Stimulated activated CD4-positive, alpha-beta T cell treated with anti-CD3 and anti-CD28 coated beads, Interleukin-15, amount 100 ng/mL, for 24 hours (primary cell): ENCODE data around the gene SMIM7.
A peak's percentile ranks its signal among the peaks of the same experiment; 100 is the strongest.
"Not testable (repeated sequence)": the region's sequence is repeated elsewhere in the genome, so short reads cannot be mapped to it uniquely, and the experiment has no call there.

Source experiments
- DNase-seq: peaks from one replicate; pipeline ENCODE4 v3.0.0-alpha.2; 2020

SMIM7 gene

GRCh38 chr19:16654140-16654539 is 5.8 kb downstream of the SMIM7 start:
- DNase-seq, result no peak

GRCh38 chr19:16652854-16653253 is 7.1 kb downstream of the SMIM7 start:
- DNase-seq, result no peak

- not testable (repeated sequence) for DNase-seq
Measured at GRCh38 chr19:16651421-16652188, 8.3 kb downstream of the SMIM7 start.

- no peak for DNase-seq
Measured at GRCh38 chr19:16650821-16651220, 9.1 kb downstream of the SMIM7 start.

GRCh38 chr19:16649734-16650133 is 10.2 kb downstream of the SMIM7 start:
- no peak for DNase-seq

- DNase-seq, result no peak
Measured at GRCh38 chr19:16645140-16645539, 14.8 kb downstream of the SMIM7 start.

- no peak for DNase-seq
Measured at GRCh38 chr19:16641695-16642094, 18.2 kb downstream of the SMIM7 start.

- no peak for DNase-seq
Measured at GRCh38 chr19:16640951-16641350, 19.0 kb downstream of the SMIM7 start.

- DNase-seq, result no peak
Measured at GRCh38 chr19:16638666-16639065, 21.3 kb downstream of the SMIM7 start.

- no peak for DNase-seq
Measured at GRCh38 chr19:16637535-16637934, 22.4 kb downstream of the SMIM7 start.

- DNase-seq, result no peak
Measured at GRCh38 chr19:16631465-16631864, 28.5 kb downstream of the SMIM7 start.

GRCh38 chr19:16628984-16629691 is 30.8 kb downstream of the SMIM7 start:
- peak; percentile 13 for DNase-seq

GRCh38 chr19:16628183-16628983 is 31.6 kb downstream of the SMIM7 start, which contains the start of gene MED26:
TSS of gene MED26 (minus strand) at chr19:16628204. CDS start at chr19:16627943, 261 bp downstream.
- peak; percentile 96 for DNase-seq

- DNase-seq, result no peak
Measured at GRCh38 chr19:16627928-16628182, 32.1 kb downstream of the SMIM7 start.

- DNase-seq, result peak; percentile 11
Measured at GRCh38 chr19:16627193-16627927, 32.6 kb downstream of the SMIM7 start.

- peak; percentile 36 for DNase-seq
Measured at GRCh38 chr19:16626796-16627192, 33.1 kb downstream of the SMIM7 start.

- no peak for DNase-seq
Measured at GRCh38 chr19:16625163-16625958, 34.6 kb downstream of the SMIM7 start.

- DNase-seq, result no peak
Measured at GRCh38 chr19:16624236-16624635, 35.7 kb downstream of the SMIM7 start.

- DNase-seq, result no peak
Measured at GRCh38 chr19:16623576-16623975, 36.4 kb downstream of the SMIM7 start.

- no peak for DNase-seq
Measured at GRCh38 chr19:16623066-16623465, 36.9 kb downstream of the SMIM7 start.

GRCh38 chr19:16621165-16621800 is 38.7 kb downstream of the SMIM7 start:
- no peak for DNase-seq

- DNase-seq, result no peak
Measured at GRCh38 chr19:16620584-16620983, 39.4 kb downstream of the SMIM7 start.
